ENCODE measurements around the gene PRIM1.
A peak's percentile ranks its signal among the peaks of the same experiment; 100 is the strongest.
"Not testable (repeated sequence)": the region's sequence is repeated elsewhere in the genome, so short reads cannot be mapped to it uniquely, and the experiment has no call there.

The PRIM1 gene

GRCh38 chr12:56751712-56752598 is at the start of gene PRIM1:
Gene PRIM1, minus strand, starts transcription at chr12:56752323. Its CDS starts 25 bp downstream, at chr12:56752298.
- peak; percentile 94 for DNase-seq (ENCODE audit: low spot score)

GRCh38 chr12:56800221-56800620 is 48.1 kb upstream of the PRIM1 start:
- no peak for DNase-seq (ENCODE audit: low spot score)

GRCh38 chr12:56799345-56799744 is 47.2 kb upstream of the PRIM1 start:
- not testable (repeated sequence) for DNase-seq (ENCODE audit: low spot score)

GRCh38 chr12:56795791-56796190 is 43.7 kb upstream of the PRIM1 start:
- not testable (repeated sequence) for DNase-seq (ENCODE audit: low spot score)

GRCh38 chr12:56795046-56795562 is 43.0 kb upstream of the PRIM1 start:
- not testable (repeated sequence) for DNase-seq (ENCODE audit: low spot score)

- DNase-seq (ENCODE audit: low spot score), result not testable (repeated sequence)
Observed at GRCh38 chr12:56793124-56793523, 41.0 kb upstream of the PRIM1 start.

- no peak for DNase-seq (ENCODE audit: low spot score)
Observed at GRCh38 chr12:56792678-56793077, 40.6 kb upstream of the PRIM1 start.

- DNase-seq (ENCODE audit: low spot score), result not testable (repeated sequence)
Observed at GRCh38 chr12:56789429-56789828, 37.3 kb upstream of the PRIM1 start.

GRCh38 chr12:56787498-56787897 is 35.4 kb upstream of the PRIM1 start:
- DNase-seq (ENCODE audit: low spot score), result no peak

GRCh38 chr12:56785874-56786273 is 33.8 kb upstream of the PRIM1 start:
- no peak for DNase-seq (ENCODE audit: low spot score)

GRCh38 chr12:56785141-56785865 is 33.2 kb upstream of the PRIM1 start:
- no peak for DNase-seq (ENCODE audit: low spot score)

- no peak for DNase-seq (ENCODE audit: low spot score)
Observed at GRCh38 chr12:56781726-56782125, 29.6 kb upstream of the PRIM1 start.

- DNase-seq (ENCODE audit: low spot score), result no peak
Observed at GRCh38 chr12:56778756-56779155, 26.6 kb upstream of the PRIM1 start.

GRCh38 chr12:56776654-56777053 is 24.5 kb upstream of the PRIM1 start:
- no peak for DNase-seq (ENCODE audit: low spot score)

- DNase-seq (ENCODE audit: low spot score), result no peak
Observed at GRCh38 chr12:56775638-56776037, 23.5 kb upstream of the PRIM1 start.

- DNase-seq (ENCODE audit: low spot score), result no peak
Observed at GRCh38 chr12:56773113-56773512, 21.0 kb upstream of the PRIM1 start.

GRCh38 chr12:56772625-56773024 is 20.5 kb upstream of the PRIM1 start:
- no peak for DNase-seq (ENCODE audit: low spot score)

GRCh38 chr12:56769868-56770267 is 17.7 kb upstream of the PRIM1 start:
- no peak for DNase-seq (ENCODE audit: low spot score)

- no peak for DNase-seq (ENCODE audit: low spot score)
Observed at GRCh38 chr12:56768424-56768823, 16.3 kb upstream of the PRIM1 start.

GRCh38 chr12:56766535-56766934 is 14.4 kb upstream of the PRIM1 start:
- no peak for DNase-seq (ENCODE audit: low spot score)

GRCh38 chr12:56763753-56764657 is 11.9 kb upstream of the PRIM1 start:
- no peak for DNase-seq (ENCODE audit: low spot score)

- DNase-seq (ENCODE audit: low spot score), result no peak
Observed at GRCh38 chr12:56761812-56762211, 9.7 kb upstream of the PRIM1 start.

Measured in LoVo (cell line).